GM12864 (cell line): ENCODE data around the gene ADAMTS2.

ENCODE experiments used
- DNase-seq: peaks from one replicate; pipeline ENCODE4 v3.0.0-alpha.2; 2011; ENCODE audit warnings: low read depth
- H3K4me3 ChIP-seq: 2 replicates; pipeline ENCODE4 v1.5.1; 2011; ENCODE audit warnings: mild to moderate bottlenecking, low read depth, low read length, control low read depth
- CTCF ChIP-seq: IDR thresholded peaks from 2 replicates; pipeline ENCODE4 v1.5.1; 2011; ENCODE audit warnings: low read depth, mild to moderate bottlenecking, moderate library complexity, low read length, control low read depth, inconsistent platforms; ENCODE audit errors: missing control alignments

The ADAMTS2 gene

GRCh38 chr5:179128041-179128365, 217.3 kb downstream of the ADAMTS2 start:
- no peak for TF ChIP-seq CTCF
- DNase-seq: no peak
- H3K4me3 ChIP-seq: no peak overlapping the region

- no peak for DNase-seq
- no peak for TF ChIP-seq CTCF
Measured at GRCh38 chr5:179127136-179128040, 217.9 kb downstream of the ADAMTS2 start.

GRCh38 chr5:179126506-179126991, 218.7 kb downstream of the ADAMTS2 start:
- TF ChIP-seq CTCF: no peak
- no peak overlapping the region for H3K4me3 ChIP-seq
- DNase-seq: no peak

More at GRCh38 chr5:179127136-179128040, 217.9 kb downstream of the ADAMTS2 start:
- H3K4me3 ChIP-seq: no peak overlapping the region

- DNase-seq: no peak
- no peak for TF ChIP-seq CTCF
- no peak overlapping the region for H3K4me3 ChIP-seq
Measured at GRCh38 chr5:179125789-179126505, 219.3 kb downstream of the ADAMTS2 start.

- H3K4me3 ChIP-seq: no peak overlapping the region
- no peak for TF ChIP-seq CTCF
- DNase-seq: no peak
Measured at GRCh38 chr5:179124853-179125788, 220.1 kb downstream of the ADAMTS2 start.

- no peak overlapping the region for H3K4me3 ChIP-seq
- DNase-seq: no peak
- TF ChIP-seq CTCF: no peak
Measured at GRCh38 chr5:179124273-179124852, 220.9 kb downstream of the ADAMTS2 start.
